HG02852 (cell line): ENCODE data around the gene TMEM121.

ENCODE experiments used
- ATAC-seq: cut with Tn5 transposase; IDR thresholded peaks from one replicate; pipeline ENCODE4 v1.9.1; 2021; ENCODE audit warnings: mild to moderate bottlenecking, moderate library complexity; ENCODE audit not compliant: unreplicated experiment

Gene TMEM121

DNA sequence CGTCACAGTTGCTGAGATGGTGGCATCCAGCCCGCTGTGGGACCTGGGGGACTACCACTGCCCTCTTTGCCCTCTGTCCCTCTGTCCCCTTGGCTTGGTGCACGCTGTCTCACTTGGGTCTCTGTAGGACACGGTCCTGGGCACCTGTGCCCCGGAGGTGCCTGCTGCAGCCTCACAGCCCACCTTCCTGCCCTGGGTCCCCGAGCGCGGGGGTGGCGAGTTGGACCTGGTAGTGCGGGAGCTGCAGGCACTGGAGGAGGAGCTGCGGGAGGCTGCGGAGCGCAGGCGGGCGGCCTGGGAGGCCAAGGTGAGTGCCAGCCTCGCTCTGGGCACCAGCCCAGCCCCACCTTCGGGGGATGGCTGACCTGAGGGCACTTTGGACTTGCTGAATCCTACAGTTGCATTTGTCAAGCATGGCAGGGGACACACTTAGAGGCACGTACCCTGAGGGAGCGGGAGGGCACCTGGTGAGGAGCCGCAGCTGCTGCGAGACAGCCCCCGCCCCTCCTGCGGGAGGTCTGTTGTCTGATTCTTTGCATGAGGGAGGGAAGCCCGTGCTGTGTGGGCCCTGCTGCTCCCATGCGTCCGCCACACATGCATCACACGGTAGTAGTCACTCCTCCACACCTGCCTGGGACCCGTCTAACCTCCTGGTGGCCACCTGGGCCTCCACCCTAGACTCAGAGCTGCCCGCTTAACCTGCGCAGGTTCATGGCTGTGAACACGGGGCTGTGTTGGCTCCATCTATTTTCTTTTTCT is 28.5 kb upstream of the TMEM121 start:
- ATAC-seq, result no peak

DNA sequence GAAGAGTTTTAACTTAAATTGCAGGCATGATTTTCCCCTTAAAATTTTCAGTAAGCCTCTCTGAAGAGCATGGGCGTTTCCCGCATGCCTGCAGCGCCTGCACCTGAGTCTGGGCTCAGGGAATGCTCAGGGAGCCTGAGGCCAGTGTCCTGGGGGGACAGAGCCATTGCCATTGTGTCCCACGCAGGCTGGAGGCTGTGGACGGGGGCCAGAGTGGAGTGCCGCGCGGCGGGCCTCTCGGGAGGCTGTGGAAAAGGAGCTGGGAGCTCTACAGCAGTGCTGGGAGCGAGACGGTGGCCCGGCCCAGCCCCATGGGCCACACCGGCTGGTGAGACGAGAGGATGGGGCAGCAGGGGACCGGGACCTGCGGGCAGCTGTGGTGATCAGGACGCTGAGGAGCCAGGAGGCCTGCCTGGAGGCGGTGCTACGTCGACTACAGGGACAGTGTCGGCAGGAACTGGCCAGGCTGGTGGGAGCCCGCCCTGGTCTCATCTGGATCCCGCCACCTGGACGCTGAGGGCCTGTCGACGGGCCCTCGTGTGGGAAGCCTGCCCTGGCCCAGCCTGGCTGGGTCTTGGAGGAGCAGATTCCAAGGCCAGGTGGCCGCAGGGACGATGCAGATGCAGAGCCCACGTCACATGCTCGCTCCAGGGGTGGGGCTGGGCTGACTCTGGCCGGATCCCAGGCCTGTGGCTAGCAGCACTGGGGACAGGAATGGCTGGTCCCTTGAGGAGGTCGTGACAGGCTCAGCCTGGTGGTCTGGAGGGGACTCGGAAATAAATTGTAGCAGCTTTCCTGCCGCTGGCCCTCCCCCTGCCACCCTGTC is 27.7 kb upstream of the TMEM121 start:
- no peak for ATAC-seq

DNA sequence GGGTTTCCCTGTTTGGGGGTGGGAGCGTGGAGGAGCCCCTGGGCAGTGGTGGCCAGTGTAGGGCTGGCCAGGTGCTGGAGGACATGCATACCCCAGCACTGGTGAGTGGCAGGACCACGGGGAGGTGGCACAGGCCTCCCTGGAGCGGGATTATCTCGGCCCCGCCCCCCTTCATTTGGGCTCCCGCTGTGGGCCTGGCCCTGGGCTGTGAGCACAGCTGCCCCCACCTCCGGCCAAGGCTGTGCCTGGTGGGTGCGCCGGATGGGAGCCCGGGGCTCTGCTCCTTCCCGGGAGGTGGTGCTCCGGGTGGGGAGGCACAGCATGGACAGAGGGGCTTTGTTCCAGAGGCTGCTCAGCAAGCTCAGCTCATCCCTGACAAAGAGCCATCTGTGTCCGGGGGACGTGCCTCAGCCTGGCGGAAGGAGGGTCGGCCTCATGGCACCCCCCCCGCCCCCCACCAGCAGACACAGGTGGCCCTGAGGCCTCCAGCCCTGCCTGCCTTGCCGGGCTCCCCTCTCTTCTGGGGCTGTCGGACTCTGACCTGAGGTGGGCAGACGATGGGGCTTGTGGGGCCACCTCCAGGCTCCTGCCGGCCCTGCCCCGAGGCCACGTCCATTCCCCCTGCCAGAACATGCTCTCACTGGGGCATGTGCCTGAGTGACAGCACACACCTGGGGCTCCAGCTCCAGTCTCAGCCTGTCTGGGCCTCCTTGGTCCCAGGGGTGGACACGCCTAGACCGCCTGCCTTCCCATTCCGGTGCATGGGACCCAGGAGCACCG is 26.9 kb upstream of the TMEM121 start:
- no peak for ATAC-seq

DNA sequence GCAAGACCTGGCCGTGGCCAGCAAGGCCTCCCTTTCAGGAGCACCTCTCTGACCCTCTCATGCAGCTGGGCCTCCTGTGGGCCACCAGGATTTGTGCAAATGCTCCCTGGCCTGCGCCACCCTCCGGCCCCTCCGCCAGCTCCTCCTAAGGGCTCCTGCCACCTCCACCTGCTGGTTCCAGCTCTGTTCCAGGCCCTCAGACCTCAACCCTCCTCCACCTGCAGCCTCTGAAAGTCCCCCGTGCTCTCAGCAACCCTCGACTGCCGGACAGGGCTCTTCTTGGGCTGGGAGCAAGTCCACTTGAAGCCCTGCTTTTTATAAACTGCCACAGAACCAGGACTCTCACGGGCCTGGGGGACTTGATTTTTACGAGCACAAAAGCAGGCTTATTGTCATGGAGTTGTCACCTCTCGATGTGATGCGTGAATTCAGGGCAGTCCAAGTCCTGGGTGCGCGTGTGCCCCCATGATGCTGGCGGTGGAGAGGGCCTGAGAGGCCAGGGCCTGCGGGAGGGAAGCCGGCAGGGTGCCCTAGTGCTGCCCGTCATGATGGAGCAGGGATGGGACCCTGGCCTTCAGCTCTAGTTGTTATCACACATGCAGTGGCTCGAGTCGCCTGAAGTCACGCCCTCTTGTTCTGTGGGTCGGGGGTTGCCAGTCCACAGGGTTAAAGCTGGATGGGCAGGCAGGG is 26.2 kb upstream of the TMEM121 start:
- no peak for ATAC-seq

DNA sequence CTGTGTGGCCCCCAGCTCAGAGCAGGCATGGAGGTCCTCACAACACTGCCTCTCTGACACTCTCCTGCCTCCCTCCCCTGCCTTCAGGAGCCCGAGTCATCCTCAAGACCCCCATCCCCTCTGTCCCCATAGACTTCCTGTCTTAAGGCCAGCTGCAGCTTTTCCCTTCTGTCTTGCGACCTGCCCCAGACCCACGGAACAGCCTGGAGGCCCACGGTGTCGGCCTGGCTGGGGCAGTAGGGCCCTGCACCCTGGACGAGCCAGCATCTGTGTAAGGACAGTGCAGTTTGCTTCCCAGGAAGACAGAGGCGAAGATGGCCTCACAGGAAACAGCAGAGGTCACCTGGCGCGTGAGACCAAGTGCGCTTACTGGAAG is 25.7 kb upstream of the TMEM121 start:
- no peak for ATAC-seq

DNA sequence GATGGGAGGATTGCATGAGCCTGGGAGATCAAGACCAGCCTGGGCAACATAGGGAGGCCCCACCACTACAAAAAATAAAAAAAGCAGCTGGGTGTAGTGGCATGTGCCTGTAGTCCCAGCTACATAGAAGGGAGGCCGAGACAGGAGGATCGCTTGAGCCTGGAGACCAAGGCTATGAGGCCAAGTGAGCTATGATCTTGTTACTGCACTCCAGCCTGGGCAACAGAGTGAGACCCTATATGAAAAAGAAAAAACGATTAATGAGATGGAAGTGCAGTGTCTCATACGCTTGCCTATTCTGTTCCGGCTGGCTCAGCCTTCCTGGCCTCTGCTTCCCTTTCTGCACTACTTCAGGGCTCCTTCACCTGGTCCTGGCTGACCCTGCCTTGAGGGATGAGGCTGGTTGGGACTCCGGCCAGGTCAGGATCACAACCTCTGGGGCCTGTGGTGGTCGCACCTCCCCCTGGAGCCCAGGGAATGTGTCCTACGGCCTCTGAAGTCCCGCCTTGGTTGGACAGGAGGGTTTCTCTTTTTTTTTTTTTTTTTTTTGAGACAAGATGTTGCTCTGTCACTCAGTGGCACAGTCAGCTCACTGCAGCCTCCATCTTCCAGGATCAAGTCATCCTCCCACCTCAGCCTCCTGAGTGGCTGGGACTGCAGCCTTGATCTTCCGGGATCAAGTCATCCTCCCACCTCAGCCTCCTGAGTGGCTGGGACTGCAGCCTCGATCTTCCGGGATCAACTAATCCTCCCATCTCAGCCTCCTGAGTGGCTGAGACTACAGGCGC is 24.7 kb upstream of the TMEM121 start:
- no peak for ATAC-seq

DNA sequence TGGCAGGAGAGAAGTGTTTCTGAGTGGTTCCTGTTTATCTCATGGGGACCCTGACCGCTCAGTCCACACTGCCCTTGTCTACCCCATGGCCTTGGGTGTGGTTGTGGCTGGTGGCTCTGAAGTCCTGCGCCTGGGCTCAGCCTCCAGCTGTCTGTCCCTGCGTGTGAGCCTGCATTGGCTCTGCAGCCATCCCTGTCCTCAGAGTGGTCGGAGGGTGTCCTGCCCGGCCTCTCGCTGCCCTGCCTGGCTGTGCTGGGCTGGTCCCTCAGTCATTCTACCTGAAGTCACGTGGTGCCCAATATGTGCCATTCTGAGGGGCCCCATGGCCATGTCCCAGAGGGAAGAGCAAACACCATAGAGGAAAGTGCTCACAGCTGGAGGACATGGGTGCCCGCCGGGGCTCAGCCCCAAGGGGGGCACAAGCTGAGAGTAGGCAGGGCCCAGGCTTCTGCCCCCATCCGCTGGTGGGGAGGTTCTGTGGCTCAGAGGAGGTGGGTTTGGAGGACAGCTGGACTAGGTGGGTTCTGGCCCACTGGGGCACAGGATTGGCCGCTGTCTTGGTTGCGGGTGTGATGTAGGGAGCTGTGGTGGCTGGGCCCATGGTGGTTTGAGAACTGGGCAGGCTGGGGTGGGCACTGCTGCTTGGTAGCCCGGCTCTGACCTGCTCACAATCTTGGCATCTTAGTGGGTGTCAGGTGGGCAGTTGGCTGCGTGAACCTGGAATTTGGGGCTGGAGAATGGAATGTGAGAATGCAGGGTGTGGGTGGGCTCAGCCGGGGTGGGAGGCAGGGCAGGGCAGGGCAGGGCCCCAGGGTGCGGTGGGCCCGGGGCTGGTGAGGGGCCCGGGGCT is 23.7 kb upstream of the TMEM121 start:
- no peak for ATAC-seq

DNA sequence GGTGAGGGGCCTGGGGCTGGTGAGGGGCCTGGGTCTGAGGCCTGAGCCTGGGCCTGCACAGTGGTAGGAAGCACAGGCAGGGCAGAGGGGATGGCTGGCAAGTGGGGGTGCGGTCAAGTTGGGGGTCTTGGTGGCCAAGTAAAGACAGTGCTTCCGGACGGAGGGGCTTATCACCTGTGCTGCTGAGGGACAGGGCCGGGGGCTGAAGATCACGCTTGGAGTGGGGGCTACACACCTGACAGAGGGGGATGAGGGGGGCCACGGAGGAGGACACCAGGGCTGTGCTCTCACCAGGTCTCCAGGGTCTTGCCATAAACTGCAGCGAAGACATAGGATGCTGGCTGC is 23.1 kb upstream of the TMEM121 start:
- no peak for ATAC-seq

DNA sequence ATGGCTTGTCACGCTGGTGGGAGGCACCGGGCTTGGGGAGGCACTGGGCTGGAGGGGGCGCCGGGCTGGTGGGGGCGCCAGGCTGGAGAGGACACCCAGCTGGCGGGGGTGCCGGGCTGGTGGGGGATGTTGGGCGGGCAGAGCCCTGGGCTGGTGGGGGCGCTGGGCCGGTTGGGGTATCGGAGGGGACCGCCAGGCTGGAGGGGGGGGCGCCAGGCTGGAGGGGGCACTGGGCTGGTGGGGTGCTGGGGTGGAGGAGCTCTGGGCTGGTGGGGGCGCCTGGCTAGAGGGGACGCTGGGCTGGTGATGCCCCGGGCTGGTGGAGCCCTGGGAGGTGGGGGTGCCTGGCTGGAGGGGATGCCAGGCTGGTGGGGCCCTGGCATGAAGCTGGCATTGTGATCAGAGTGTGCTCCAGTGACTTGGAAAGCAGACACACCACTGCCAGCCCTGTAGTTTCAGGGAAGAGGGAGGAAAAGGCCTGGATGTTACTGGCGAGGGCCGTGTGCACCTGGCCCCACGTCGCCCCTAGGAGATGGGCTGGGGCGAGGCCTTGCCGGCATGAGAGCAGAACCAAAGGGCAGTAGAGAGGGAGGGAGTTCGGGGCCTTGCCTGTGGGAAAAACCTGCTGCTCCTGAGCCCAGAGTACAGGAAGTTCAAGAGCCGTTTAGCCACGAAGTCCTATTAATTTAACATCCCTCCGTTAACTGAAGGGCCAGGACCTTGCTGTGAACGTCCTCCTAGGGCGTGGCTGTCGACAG is 22.3 kb upstream of the TMEM121 start:
- no peak for ATAC-seq

DNA sequence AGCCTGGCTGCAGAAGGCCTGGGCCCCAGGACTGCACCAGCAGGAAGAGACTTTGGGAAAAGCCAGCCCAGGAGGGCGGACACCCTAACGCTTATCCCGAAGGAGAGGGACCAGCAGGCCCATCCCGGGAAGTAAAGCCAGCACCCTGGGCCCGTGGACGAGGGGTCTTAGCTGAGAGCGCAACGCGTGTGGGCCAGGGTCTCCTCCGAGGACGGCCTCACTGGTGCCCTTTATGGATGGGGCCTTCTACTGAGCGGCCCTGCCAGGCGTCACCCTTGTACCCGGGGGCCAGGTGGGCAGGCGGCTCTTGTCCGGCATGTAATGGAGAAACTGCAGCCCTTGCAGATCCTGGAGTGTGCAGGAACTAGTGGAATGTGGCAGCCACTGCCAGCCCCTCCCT is 21.3 kb upstream of the TMEM121 start:
- ATAC-seq, result no peak

DNA sequence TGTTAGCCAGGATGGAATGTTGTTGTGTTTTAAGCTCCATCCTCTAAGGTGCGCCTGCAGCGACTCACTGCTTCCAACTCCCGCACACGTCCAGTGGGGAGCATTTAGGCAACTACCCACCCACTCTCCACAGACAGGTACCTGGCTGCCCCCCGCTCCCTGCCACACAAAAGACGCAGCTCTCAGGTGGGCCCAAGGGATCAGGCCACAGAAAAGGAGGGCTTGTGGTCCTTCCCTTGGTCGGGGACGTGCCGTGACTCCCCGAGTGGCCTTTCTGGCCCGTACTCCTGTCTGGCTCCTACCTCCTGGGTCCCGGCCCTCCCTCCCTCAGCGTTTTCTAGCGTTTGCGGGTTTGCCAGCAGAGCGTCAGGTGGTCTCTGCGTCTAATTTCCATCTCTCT is 19.1 kb upstream of the TMEM121 start:
- ATAC-seq, result no peak

DNA sequence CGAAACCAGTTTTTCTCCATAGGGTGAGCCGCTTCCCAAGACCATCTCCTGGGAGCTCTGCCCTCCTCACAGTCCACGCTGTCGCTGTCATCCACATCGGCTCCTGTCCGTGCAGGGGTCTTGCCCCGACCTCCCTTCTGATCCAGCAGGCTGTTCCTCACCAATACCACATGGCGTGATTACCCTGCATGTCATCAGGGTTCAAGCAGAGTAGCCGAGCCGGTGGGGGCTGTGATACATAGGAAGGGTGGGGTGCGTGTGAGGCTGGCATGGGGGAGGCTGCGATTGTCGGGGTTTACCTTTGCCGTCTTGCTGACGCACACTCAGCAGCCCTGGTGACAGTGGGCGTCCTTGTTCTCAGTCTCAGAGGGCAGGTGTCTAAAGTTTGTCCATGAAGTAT is 18.3 kb upstream of the TMEM121 start:
- ATAC-seq, result no peak

DNA sequence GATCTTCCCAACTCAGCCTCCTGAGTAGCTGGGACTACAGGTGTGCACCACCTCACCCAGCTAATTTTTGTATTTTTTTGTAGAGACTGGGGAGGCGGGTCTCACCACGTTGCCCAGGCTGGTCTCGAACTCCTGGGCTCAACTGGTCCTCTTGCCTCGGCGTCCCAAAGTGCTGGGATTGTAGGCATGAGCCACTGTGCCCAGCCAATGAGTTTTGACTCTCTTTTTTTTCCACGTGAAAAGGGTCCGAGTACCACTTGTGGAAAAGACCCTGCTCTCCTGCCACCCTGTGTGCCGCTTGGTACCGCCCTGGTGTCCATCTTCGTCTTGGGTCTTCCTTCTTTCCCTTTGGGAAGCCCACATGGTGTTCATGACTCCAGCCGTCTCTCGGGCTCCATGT is 17.8 kb upstream of the TMEM121 start:
- no peak for ATAC-seq

DNA sequence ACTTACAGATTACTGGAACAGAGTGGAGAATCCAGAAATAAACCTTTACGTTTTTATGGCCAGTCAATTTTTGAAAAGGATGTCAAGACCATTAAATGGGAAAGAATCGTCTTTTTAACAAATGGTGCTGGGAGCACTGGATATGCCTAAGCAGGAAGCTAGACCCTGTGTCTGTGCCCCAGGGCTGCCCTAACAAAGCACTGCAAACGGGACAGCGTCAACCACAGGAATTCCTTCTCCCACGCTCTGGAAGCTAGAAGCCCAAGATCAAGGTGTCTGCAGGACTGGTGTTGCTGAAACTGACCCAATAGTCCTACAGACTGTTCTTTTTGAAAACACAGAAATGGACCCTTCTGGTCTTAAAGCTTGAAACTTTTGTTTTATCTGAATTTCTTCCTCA is 9.3 kb upstream of the TMEM121 start:
- no peak for ATAC-seq

DNA sequence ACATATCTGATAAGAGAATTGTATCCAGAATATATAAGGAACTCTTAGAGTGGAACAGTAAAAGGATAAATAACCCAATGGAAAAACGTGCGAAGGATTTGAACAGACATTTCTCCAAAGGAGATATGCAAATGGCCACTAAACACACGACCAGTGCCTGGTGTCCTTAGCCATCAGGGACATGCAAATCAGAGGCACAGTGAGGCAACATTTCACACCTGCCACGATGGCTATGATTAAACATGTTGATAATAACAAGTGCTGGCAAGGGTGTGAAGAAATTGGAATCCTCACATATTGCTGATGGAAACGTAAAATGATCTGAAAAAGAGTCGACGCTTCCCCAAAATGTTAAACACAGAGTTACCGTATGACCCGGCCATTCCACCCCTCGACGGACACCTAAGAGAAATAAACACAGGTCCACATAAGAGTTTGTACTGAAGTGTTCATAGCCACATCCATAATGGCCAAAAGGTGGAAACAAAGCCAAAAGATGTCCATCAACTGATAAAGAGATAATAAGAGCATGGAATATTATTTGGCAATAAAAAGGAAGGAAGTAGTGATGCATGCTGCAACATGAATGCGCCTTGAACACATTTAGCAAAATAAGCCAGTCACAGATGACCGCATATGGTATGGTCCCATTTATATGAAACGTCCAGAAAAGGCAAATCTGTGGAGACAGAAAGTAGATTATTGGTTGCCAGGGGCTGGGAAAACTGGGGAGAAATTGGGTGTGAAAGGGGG is 6.3 kb upstream of the TMEM121 start:
- no peak for ATAC-seq

DNA sequence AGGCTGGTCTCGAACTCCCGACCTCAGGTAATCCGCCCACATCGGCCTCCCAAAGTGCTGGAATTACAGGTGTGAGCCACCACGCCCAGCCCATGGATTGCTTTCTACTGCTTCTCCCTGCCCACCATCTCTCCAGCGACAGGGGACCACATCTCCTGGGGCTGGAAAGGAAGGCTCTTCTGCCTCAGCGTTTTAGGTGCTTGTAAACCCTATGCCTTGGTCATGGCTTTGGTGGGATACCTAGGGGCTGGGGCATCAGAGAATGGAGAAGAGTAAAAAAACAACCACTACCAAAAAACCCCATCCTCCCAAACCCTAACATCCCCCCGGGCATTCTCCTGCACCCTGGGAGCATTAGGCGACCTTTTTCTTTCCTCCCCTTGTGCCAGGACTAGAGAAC is 1.1 kb upstream of the TMEM121 start:
- ATAC-seq, result no peak

DNA sequence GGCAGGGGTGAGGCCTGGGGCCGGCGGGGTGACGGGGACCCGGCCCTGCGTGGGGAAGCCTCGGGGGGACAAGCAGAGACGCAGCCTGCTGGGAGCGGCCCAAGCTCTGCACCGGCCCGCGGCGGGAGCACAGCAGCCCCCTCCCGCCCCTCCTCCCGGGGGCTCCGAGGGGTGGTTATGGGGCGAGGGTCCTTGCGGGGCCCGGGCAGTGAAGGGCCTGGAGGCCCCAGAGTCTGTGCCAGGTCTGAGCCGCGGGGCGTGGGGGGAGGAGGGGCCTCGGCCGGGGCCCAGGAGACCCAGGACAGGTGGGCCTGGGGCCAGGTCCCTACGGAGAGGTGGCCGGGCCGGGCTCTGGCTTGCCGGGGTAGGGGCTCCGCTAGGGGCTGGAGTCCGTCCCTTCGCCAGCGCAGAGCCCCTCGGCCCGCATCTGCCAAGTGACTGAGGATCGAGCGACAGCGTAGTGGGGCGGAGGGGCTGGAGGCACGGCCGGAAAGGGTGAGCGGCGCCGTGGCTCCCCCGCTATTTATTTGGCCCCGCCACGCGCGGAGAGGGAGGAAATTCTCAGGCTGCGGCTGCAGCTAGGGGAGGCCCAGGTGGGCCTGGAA is 495 bp downstream of the TMEM121 start:
- ATAC-seq, result no peak

DNA sequence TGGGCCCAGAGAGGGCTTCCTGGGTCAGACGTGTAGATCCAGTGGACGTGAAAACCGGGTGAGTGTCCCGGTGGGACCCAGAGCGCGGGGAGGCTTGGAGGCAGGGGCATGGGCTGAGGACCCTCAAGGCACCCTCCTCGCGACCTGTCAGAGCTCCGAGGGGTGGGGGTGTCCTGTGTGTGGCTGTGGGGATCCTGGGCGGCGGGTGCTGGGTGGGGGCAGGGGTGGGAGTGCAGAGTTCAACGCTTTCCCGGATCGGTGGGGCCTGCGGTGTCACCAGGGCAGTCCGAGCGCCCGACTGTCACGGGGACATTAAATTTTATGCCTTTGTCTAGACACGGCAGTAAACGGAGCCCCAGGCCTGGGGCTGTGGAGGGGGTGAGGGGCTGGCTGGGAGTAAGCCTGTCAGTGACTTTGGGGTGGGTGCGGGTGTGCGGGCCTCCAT is 1.0 kb downstream of the TMEM121 start:
- ATAC-seq, result no peak
